Bronchial epithelial cell (primary cell): ENCODE results near the gene LRP1B. TPM values are rescaled to one million over a fixed set of nuclear protein-coding genes. Genes with fewer than 3 reads are reported as not detected.
A peak's percentile ranks its signal among the peaks of the same experiment; 100 is the strongest.

ENCODE experiments used
- DNase-seq: peaks from one replicate; pipeline ENCODE4 v3.0.0-alpha.2; 2010; ENCODE audit warnings: low read depth
- FAIRE-seq: peaks from 2 replicates; lab custom pipeline; 2011; peaks lifted over from hg19 to GRCh38; lab: Jason Lieb, UNC
- H3K27me3 ChIP-seq: 2 replicates; pipeline ENCODE4 v1.5.1; 2011; ENCODE audit warnings: low read length; ENCODE audit not compliant: control insufficient read depth, insufficient read depth
- H3K36me3 ChIP-seq: 2 replicates; pipeline ENCODE4 v1.5.1; 2011; ENCODE audit warnings: low read length; ENCODE audit not compliant: control insufficient read depth, insufficient read depth
- H3K4me3 ChIP-seq: 2 replicates; pipeline ENCODE4 v1.5.1; 2011; ENCODE audit warnings: mild to moderate bottlenecking, low read depth, low read length, control low read depth
- CTCF ChIP-seq: IDR thresholded peaks from 2 replicates; pipeline ENCODE4 v1.5.1; 2011; ENCODE audit warnings: mild to moderate bottlenecking, moderate library complexity, low read length, control low read depth, inconsistent platforms; ENCODE audit not compliant: insufficient read depth, severe bottlenecking
- total RNA-seq: library from RNA; depleted of rRNA; stranded (reverse); fragments of >200 nt; gene quantifications from 2 replicates; pipeline ENCODE4 v1.2.1, GENCODE V29; 2014

LRP1B gene
- total RNA-seq, 1 donor from 2014 or later, result under 0.01 TPM

GRCh38 chr2:141931797-141932196, 199.0 kb downstream of the LRP1B start:
- TF ChIP-seq CTCF, result no peak
- H3K36me3 ChIP-seq, result no peaks in the 10 kb centered on the region
- H3K4me3 ChIP-seq, result no peak overlapping the region
- DNase-seq (no peak), FAIRE-seq (no peak)
- no peaks in the 10 kb centered on the region for H3K27me3 ChIP-seq

GRCh38 chr2:141930803-141931202, 200.0 kb downstream of the LRP1B start:
- no peak for TF ChIP-seq CTCF
- no peak for FAIRE-seq
- peak; percentile 33 for DNase-seq
- Histone ChIP-seq H3K36me3 (no peaks in the 10 kb centered on the region), H3K27me3 (no peaks in the 10 kb centered on the region), H3K4me3 (no peak overlapping the region)

- no peak for FAIRE-seq
- no peak for TF ChIP-seq CTCF
Observed at GRCh38 chr2:141929331-141930252, 201.2 kb downstream of the LRP1B start.

GRCh38 chr2:141928476-141928875, 202.3 kb downstream of the LRP1B start:
- DNase-seq (no peak), FAIRE-seq (no peak)
- H3K4me3 ChIP-seq, result no peak overlapping the region
- no peak for TF ChIP-seq CTCF
- no peaks in the 10 kb centered on the region for H3K36me3 ChIP-seq
- no peaks in the 10 kb centered on the region for H3K27me3 ChIP-seq

More at GRCh38 chr2:141929331-141930252, 201.2 kb downstream of the LRP1B start:
- Histone ChIP-seq H3K27me3 (no peaks in the 10 kb centered on the region), H3K36me3 (no peaks in the 10 kb centered on the region), H3K4me3 (no peak overlapping the region)
- DNase-seq, result no peak

DNA sequence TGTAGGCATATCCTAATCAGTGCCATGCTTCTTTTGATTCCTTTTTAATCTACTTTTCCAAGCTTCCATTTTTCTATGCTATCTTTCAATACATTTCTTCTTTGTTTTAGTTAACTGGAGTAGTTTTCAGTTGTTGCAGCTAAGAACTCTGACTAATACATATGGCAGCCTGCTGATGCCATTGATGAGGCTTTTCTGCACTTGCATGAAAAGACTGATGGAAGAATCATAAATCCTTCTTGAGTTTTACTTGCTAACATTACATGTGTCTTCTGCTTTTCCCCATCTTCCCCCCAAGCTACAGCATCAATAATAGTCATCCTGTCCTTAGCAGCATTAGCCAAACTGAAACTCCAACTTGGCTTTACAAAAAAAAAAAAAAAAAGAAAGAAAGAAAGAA, 203.3 kb downstream of the LRP1B start:
- peak; percentile 16 for DNase-seq
- Histone ChIP-seq H3K4me3 (no peak overlapping the region), H3K36me3 (no peaks in the 10 kb centered on the region), H3K27me3 (no peaks in the 10 kb centered on the region)
- TF ChIP-seq CTCF, result no peak
- no peak for FAIRE-seq
